ENCODE measurements around the gene INHBC. TPM values are rescaled to one million over a fixed set of nuclear protein-coding genes. Genes with fewer than 3 reads are reported as not detected.
A peak's percentile ranks its signal among the peaks of the same experiment; 100 is the strongest.

Gene INHBC
- total RNA-seq, 1 experiment from 2014 or later: not detected

DNA sequence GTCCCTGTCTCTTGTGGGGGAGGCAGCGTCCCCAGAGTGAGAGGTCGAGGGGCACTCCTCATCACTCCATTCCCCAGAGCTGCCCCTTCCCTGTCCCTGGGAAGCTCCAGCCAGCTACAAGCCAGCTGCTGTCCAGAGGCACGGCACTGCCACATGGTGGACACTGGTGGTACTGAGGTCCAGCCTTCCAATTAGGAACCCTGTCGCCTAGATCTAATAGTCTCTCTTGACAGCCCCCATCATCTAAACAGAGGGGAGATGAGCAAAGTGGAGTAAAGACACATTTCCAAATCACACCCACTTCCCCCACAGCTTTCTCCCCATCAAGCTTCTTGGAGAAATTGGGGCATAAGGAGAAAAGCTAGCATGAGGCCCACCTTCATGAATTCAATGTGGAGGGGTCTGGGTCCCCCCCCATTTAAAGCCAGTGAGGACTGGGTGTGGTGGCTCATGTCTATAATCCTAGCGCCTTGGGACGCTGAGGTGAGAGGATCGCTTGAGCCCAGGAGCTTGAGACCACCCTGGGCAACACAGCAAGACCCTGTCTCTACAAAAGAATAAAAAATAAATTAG lies 18.4 kb downstream of the INHBC start:
- ATAC-seq: peak; percentile 73
- H3K9ac ChIP-seq (ENCODE audit: low read length): peak overlapping the region; percentile 53
- peaks cover 18% of the 10 kb centered on the region for H3K4me1 ChIP-seq (ENCODE audit: insufficient read depth, low read length)
- H4K20me1 ChIP-seq (ENCODE audit: low read length): no peaks in the 10 kb centered on the region
- H3K36me3 ChIP-seq (ENCODE audit: low read depth, low read length): no peaks in the 10 kb centered on the region
- peak overlapping the region; percentile 37 for H2AFZ ChIP-seq (ENCODE audit: low read length)
- intact Hi-C loops (cut with micrococcal nuclease): loop anchor here (1.0 kb wide), 2 partner anchors 146 to 190 kb away; no protein-coding TSS in a partner anchor
- no peaks in the 10 kb centered on the region for H3K79me2 ChIP-seq (ENCODE audit: low read length)
- H3K4me3 ChIP-seq (ENCODE audit: low read length): no peak overlapping the region
- TF ChIP-seq EZH2phosphoT487 (IDR thresholded peaks at IDR 0.05; ENCODE audit: borderline replicate concordance, low read length) (no peak), EZH2 (IDR thresholded peaks at IDR 0.05; ENCODE audit: low read length, unreplicated experiment) (no peak)
- TF ChIP-seq, protein P1, sequence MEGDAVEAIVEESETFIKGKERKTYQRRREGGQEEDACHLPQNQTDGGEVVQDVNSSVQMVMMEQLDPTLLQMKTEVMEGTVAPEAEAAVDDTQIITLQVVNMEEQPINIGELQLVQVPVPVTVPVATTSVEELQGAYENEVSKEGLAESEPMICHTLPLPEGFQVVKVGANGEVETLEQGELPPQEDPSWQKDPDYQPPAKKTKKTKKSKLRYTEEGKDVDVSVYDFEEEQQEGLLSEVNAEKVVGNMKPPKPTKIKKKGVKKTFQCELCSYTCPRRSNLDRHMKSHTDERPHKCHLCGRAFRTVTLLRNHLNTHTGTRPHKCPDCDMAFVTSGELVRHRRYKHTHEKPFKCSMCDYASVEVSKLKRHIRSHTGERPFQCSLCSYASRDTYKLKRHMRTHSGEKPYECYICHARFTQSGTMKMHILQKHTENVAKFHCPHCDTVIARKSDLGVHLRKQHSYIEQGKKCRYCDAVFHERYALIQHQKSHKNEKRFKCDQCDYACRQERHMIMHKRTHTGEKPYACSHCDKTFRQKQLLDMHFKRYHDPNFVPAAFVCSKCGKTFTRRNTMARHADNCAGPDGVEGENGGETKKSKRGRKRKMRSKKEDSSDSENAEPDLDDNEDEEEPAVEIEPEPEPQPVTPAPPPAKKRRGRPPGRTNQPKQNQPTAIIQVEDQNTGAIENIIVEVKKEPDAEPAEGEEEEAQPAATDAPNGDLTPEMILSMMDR (conservative IDR thresholded peaks at IDR 0.05; ENCODE audit: low read depth, low read length): peak; percentile 94
- no peaks in the 10 kb centered on the region for H3F3A ChIP-seq (ENCODE audit: low read length, unreplicated experiment)
- no peaks in the 10 kb centered on the region for H3K9me2 ChIP-seq (replicated peaks; ENCODE audit: low read length)
- H3K27ac ChIP-seq (ENCODE audit: low read length): peak overlapping the region; percentile 64
- ChIA-PET POLR2A (ENCODE audit: unreplicated experiment) (no interaction called here), CTCF (interaction anchor here (0.5 to 2.7 kb wide), 10 partner anchors 23 to 239 kb away, joined by 4 to 75 read pairs (median 4); no protein-coding TSS in a partner anchor)
- peak; percentile 86 for DNase-seq
- BruUV-seq (replicated peaks): no TSS peak
- H3K9me3 ChIP-seq (ENCODE audit: low read length): no peaks in the 10 kb centered on the region
- no peaks in the 10 kb centered on the region for H3K27me3 ChIP-seq (ENCODE audit: low read length)
- peak overlapping the region; percentile 55; the same call in 1 of the 2 replicates for H3K4me2 ChIP-seq (ENCODE audit: low read length)

DNA sequence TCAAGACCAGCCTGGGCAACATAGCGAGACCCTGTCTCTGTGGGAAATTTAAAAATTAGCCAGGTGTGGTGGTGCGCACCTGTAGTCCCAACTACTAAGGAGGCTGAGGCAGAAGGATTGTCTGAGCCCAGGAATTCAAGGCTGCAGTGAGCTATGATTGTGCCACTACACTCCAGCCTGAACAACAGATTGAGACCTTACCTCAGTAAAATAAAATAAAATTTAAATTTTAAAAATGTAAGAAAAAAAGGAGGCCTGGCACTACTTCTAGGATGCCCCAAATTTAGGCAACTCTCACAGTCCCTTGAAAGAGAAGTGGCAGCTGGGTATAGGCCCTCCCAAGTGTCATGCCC lies 19.6 kb downstream of the INHBC start:
- Histone ChIP-seq H3K4me1 (ENCODE audit: insufficient read depth, low read length) (peaks cover 23% of the 10 kb centered on the region), H3K79me2 (ENCODE audit: low read length) (no peaks in the 10 kb centered on the region), H4K20me1 (ENCODE audit: low read length) (no peaks in the 10 kb centered on the region), H3K4me3 (ENCODE audit: low read length) (no peak overlapping the region), H3K4me2 (ENCODE audit: low read length) (no peak overlapping the region), H3K27me3 (ENCODE audit: low read length) (no peaks in the 10 kb centered on the region), H3K27ac (ENCODE audit: low read length) (no peak overlapping the region), H2AFZ (ENCODE audit: low read length) (no peak overlapping the region), H3F3A (ENCODE audit: low read length, unreplicated experiment) (no peaks in the 10 kb centered on the region), H3K9ac (ENCODE audit: low read length) (no peak overlapping the region), H3K9me3 (ENCODE audit: low read length) (no peaks in the 10 kb centered on the region), H3K36me3 (ENCODE audit: low read depth, low read length) (no peaks in the 10 kb centered on the region), H3K9me2 (replicated peaks; ENCODE audit: low read length) (no peaks in the 10 kb centered on the region)
- TF ChIP-seq, protein P1 (conservative IDR thresholded peaks at IDR 0.05; ENCODE audit: low read depth, low read length): no peak
- no peak for TF ChIP-seq EZH2 (IDR thresholded peaks at IDR 0.05; ENCODE audit: low read length, unreplicated experiment)
- no peak for TF ChIP-seq EZH2phosphoT487 (IDR thresholded peaks at IDR 0.05; ENCODE audit: borderline replicate concordance, low read length)
- intact Hi-C loops (cut with micrococcal nuclease): no loop called here
- BruUV-seq (replicated peaks): no TSS peak
- DNase-seq (no peak), ATAC-seq (no peak)
- ChIA-PET POLR2A (ENCODE audit: unreplicated experiment) (no interaction called here), CTCF (no interaction called here)

Data from PC-3 (cell line).